ENCODE results near the gene GAS2.

The GAS2 gene

GRCh38 chr11:22809893-22810292, 143.5 kb downstream of the GAS2 start:
- Histone ChIP-seq H3K4me3 (ENCODE audit: low read depth, low read length) (no peak overlapping the region), H3K36me3 (ENCODE audit: control insufficient read depth in 2 of 2, insufficient read depth in 1 of 2, low read length in 2 of 2) (no peaks in the 10 kb centered on the region), H3K4me1 (ENCODE audit: control insufficient read depth, insufficient read depth, low read length) (no peaks in the 10 kb centered on the region), H3K27ac (ENCODE audit: extremely low read depth, low read depth, low read length) (no peak overlapping the region), H3K9me3 (ENCODE audit: control insufficient read depth, insufficient read depth, low read depth, low read length) (no peaks in the 10 kb centered on the region)
- TF ChIP-seq ZFHX2 (tag by site-specific recombination; conservative IDR thresholded peaks at IDR 0.05) (no peak), HOXD13 (CRISPR knock-in tag; IDR thresholded peaks at IDR 0.05; ENCODE audit: borderline replicate concordance) (no peak), ZNF621 (tag by site-specific recombination; IDR thresholded peaks at IDR 0.05) (no peak), CTCF (tag by site-specific recombination; IDR thresholded peaks at IDR 0.05) (no peak), ZNF423 (tag by site-specific recombination; IDR thresholded peaks at IDR 0.05) (no peak), AEBP2 (tag by site-specific recombination; IDR thresholded peaks at IDR 0.05; ENCODE audit: borderline replicate concordance) (no peak), ZSCAN5A (tag by site-specific recombination; IDR thresholded peaks at IDR 0.05) (no peak), ZNF768 (tag by site-specific recombination; IDR thresholded peaks at IDR 0.05) (no peak), ZNF140 (tag by site-specific recombination; IDR thresholded peaks at IDR 0.05) (no peak), ZNF660 (tag by site-specific recombination; IDR thresholded peaks at IDR 0.05) (no peak), ZNF2 (tag by site-specific recombination; IDR thresholded peaks at IDR 0.05) (no peak), ZNF37A (tag by site-specific recombination; IDR thresholded peaks at IDR 0.05) (no peak), ZNF747 (tag by site-specific recombination; IDR thresholded peaks at IDR 0.05) (no peak), KLF16 (tag by site-specific recombination; IDR thresholded peaks at IDR 0.05) (no peak), ZNF112 (tag by site-specific recombination; IDR thresholded peaks at IDR 0.05) (no peak), YY1 (tag by site-specific recombination; IDR thresholded peaks at IDR 0.05) (no peak)
- CTCF ChIA-PET = interaction anchor here (1.7 kb wide), 1 partner anchor 23 kb away, joined by 9 read pairs; no protein-coding TSS in a partner anchor
- POLR2A ChIA-PET = no interaction called here

GRCh38 chr11:22822203-22822602, 155.8 kb downstream of the GAS2 start:
- Histone ChIP-seq H3K4me3 (ENCODE audit: low read depth, low read length) (no peak overlapping the region), H3K36me3 (ENCODE audit: control insufficient read depth in 2 of 2, insufficient read depth in 1 of 2, low read length in 2 of 2) (peaks cover 0 to 35% of the 10 kb centered on the region in 2 experiments; a peak in 2 of 3 replicates), H3K4me1 (ENCODE audit: control insufficient read depth, insufficient read depth, low read length) (no peaks in the 10 kb centered on the region), H3K9me3 (ENCODE audit: control insufficient read depth, insufficient read depth, low read depth, low read length) (no peaks in the 10 kb centered on the region), H3K27ac (ENCODE audit: extremely low read depth, low read depth, low read length) (no peak overlapping the region)
- ChIA-PET POLR2A (no interaction called here), CTCF (interaction anchor here (0.6 kb wide), 1 partner anchor 233 kb away, joined by 3 read pairs; no protein-coding TSS in a partner anchor)
- TF ChIP-seq ZNF626 (tag by site-specific recombination; IDR thresholded peaks at IDR 0.05) (no peak), ZNF558 (tag by site-specific recombination; IDR thresholded peaks at IDR 0.05) (no peak), ZNF366 (tag by site-specific recombination; conservative IDR thresholded peaks at IDR 0.05) (no peak), ZNF501 (tag by site-specific recombination; IDR thresholded peaks at IDR 0.05) (no peak), ZNF548 (tag by site-specific recombination; IDR thresholded peaks at IDR 0.05) (no peak), ZNF398 (tag by site-specific recombination; IDR thresholded peaks at IDR 0.05) (no peak), ZBTB17 (tag by site-specific recombination; IDR thresholded peaks at IDR 0.05) (no peak), ZNF221 (tag by site-specific recombination; IDR thresholded peaks at IDR 0.05; ENCODE audit: borderline replicate concordance) (no peak), ELK4 (IDR thresholded peaks at IDR 0.05; ENCODE audit: borderline replicate concordance, low read depth, low read length) (no peak), ZNF174 (tag by site-specific recombination; IDR thresholded peaks at IDR 0.05) (no peak), ZNF26 (tag by site-specific recombination; IDR thresholded peaks at IDR 0.05) (no peak)
